IMR-90 (cell line): Measurements from ENCODE around the gene MYADML2. TPM values are rescaled to one million over a fixed set of nuclear protein-coding genes. Genes with fewer than 3 reads are reported as not detected.
A peak's percentile ranks its signal among the peaks of the same experiment; 100 is the strongest.

Experiments
- ATAC-seq: fragments of 200-7000 bp; cut with Tn5 transposase; 2 replicates; pipeline ENCODE4 v1.9.1; 2020; ENCODE audit warnings: low read depth, mild to moderate bottlenecking, moderate library complexity
- BruUV-seq: library from RNA; stranded (reverse); fragments of 400-500 nt; replicated peaks from 2 replicates; lab custom pipeline; 2021; lab: Mats Ljungman, UMichigan
- CTCF ChIA-PET: fragments of 300-600 bp; formaldehyde crosslinking; extraction: SDS; loops from one replicate; lab custom pipeline; 2021; ENCODE audit warnings: antibody characterized with exemption; lab: Yijun Ruan, JAX
- POLR2A ChIA-PET: fragments of 300-600 bp; sonication (Branson Sonifier 250); formaldehyde crosslinking; loops from one replicate; lab custom pipeline; 2022; ENCODE audit warnings: antibody characterized with exemption; ENCODE audit not compliant: unreplicated experiment; lab: Charles Lee
- DNase-seq: peaks from one replicate; pipeline ENCODE4 v3.0.0; 2013
- H2AFZ ChIP-seq: replicated peaks from 2 replicates; pipeline ENCODE3; 2013; ENCODE audit warnings: low read length, mild to moderate bottlenecking; ENCODE audit not compliant: poor library complexity
- H2AK5ac ChIP-seq: 2 replicates; pipeline ENCODE4 v1.6.1; 2013; ENCODE audit warnings: low read depth, low read length, inconsistent platforms
- H2AK9ac ChIP-seq: replicated peaks from 2 replicates; pipeline ENCODE3; 2013; ENCODE audit warnings: mild to moderate bottlenecking, low read depth, low read length, moderate library complexity; ENCODE audit not compliant: poor library complexity
- H2BK120ac ChIP-seq: 2 replicates; pipeline ENCODE4 v1.6.1; 2013; ENCODE audit warnings: low read depth, low read length, inconsistent platforms
- H2BK15ac ChIP-seq: 3 replicates; pipeline ENCODE4 v1.6.1; 2013; ENCODE audit warnings: low read depth, low read length, inconsistent platforms
- H2BK20ac ChIP-seq: 2 replicates; pipeline ENCODE4 v1.6.1; 2013; ENCODE audit warnings: low read depth, mild to moderate bottlenecking, inconsistent platforms, low read length, moderate library complexity
- H2BK5ac ChIP-seq: 2 replicates; pipeline ENCODE4 v1.6.1; 2013; ENCODE audit warnings: mild to moderate bottlenecking, low read depth, low read length, inconsistent platforms; ENCODE audit not compliant: poor library complexity, severe bottlenecking
- H3K14ac ChIP-seq: replicated peaks from 2 replicates; pipeline ENCODE4 v1.6.1; 2013; ENCODE audit warnings: low read depth, low read length, inconsistent platforms
- H3K18ac ChIP-seq: 2 replicates; pipeline ENCODE4 v1.6.1; 2013; ENCODE audit warnings: low read depth, low read length, control low read depth
- H3K23ac ChIP-seq: 2 replicates; pipeline ENCODE4 v1.6.1; 2013; ENCODE audit warnings: low read depth, low read length, inconsistent platforms
- H3K27ac ChIP-seq: 2 replicates; pipeline ENCODE4 v1.5.1; 2013; ENCODE audit warnings: mild to moderate bottlenecking, control low read depth, low read length; ENCODE audit not compliant: insufficient read depth
- H3K27me3 ChIP-seq: 2 replicates; pipeline ENCODE4 v1.6.1; 2013; ENCODE audit warnings: low read length; ENCODE audit not compliant: control insufficient read depth, insufficient read depth
- H3K36me3 ChIP-seq: 2 replicates; pipeline ENCODE4 v1.6.1; 2013; ENCODE audit warnings: low read length, mixed read lengths; ENCODE audit not compliant: control insufficient read depth, insufficient read depth
- H3K4ac ChIP-seq: 2 replicates; pipeline ENCODE4 v1.6.1; 2013; ENCODE audit warnings: low read depth, low read length, inconsistent platforms
- H3K4me1 ChIP-seq: 2 replicates; pipeline ENCODE4 v1.6.1; 2013; ENCODE audit warnings: low read length, mixed read lengths; ENCODE audit not compliant: control insufficient read depth, insufficient read depth
- H3K4me2 ChIP-seq: 2 replicates; pipeline ENCODE4 v1.6.1; 2013; ENCODE audit warnings: low read depth, mild to moderate bottlenecking, control low read depth, low read length, moderate library complexity
- H3K4me3 ChIP-seq: 2 replicates; pipeline ENCODE4 v1.5.1; 2013; ENCODE audit warnings: low read depth, mild to moderate bottlenecking, control low read depth, low read length, moderate library complexity; ENCODE audit not compliant: insufficient read depth
- H3K56ac ChIP-seq: 2 replicates; pipeline ENCODE4 v1.6.1; 2013; ENCODE audit warnings: low read length, inconsistent platforms; ENCODE audit not compliant: insufficient read depth; ENCODE audit errors: extremely low read depth
- H3K79me1 ChIP-seq, 2 experiments: 2 replicates each; pipeline ENCODE4 v1.6.1; 2013; ENCODE audit warnings: low read length in 2 of 2, inconsistent platforms in 1 of 2, low read depth in 1 of 2
- H3K9ac ChIP-seq: 2 replicates; pipeline ENCODE4 v1.6.1; 2013; ENCODE audit warnings: low read depth, low read length, control low read depth
- H3K9me1 ChIP-seq: 2 replicates; pipeline ENCODE4 v1.6.1; 2013; ENCODE audit warnings: low read length, inconsistent platforms; ENCODE audit not compliant: insufficient read depth
- H3K9me3 ChIP-seq: 2 replicates; pipeline ENCODE4 v1.6.1; 2013; ENCODE audit warnings: low read length; ENCODE audit not compliant: control insufficient read depth, insufficient read depth
- H4K20me1 ChIP-seq: 2 replicates; pipeline ENCODE4 v1.6.1; 2013; ENCODE audit warnings: low read length, inconsistent platforms; ENCODE audit not compliant: insufficient read depth
- H4K5ac ChIP-seq: 2 replicates; pipeline ENCODE4 v1.6.1; 2013; ENCODE audit warnings: mild to moderate bottlenecking, low read depth, low read length, control low read depth
- H4K8ac ChIP-seq, 2 experiments: 2 replicates each; pipeline ENCODE4 v1.6.1; 2013; ENCODE audit warnings: low read depth in 2 of 2, low read length in 2 of 2, control low read depth in 1 of 2, inconsistent platforms in 1 of 2
- H4K91ac ChIP-seq: 2 replicates; pipeline ENCODE4 v1.6.1; 2013; ENCODE audit warnings: low read depth, low read length, inconsistent platforms; ENCODE audit not compliant: insufficient read depth
- CEBPB ChIP-seq: IDR thresholded peaks from 2 replicates; pipeline ENCODE4 v1.6.1; 2012; ENCODE audit warnings: low read depth, low read length, improper control_type of control experiment
- FOS ChIP-seq: fragments of 150-350 bp; IDR thresholded peaks from 2 replicates; pipeline ENCODE4 v1.6.1; 2016; ENCODE audit warnings: low read depth, low read length
- MXI1 ChIP-seq: IDR thresholded peaks from 2 replicates; pipeline ENCODE4 v1.6.1; 2012; ENCODE audit warnings: low read depth, mild to moderate bottlenecking, low read length, moderate library complexity, borderline replicate concordance
- NFE2L2 ChIP-seq: fragments of 150-350 bp; IDR thresholded peaks from 2 replicates; pipeline ENCODE4 v1.6.1; 2016; ENCODE audit warnings: low read depth, mild to moderate bottlenecking, low read length
- POLR2A ChIP-seq: IDR thresholded peaks from 2 replicates; pipeline ENCODE4 v1.6.1; 2012; ENCODE audit warnings: mild to moderate bottlenecking, low read depth, low read length
- RAD21 ChIP-seq: IDR thresholded peaks from 2 replicates; pipeline ENCODE4 v1.6.1; 2012; ENCODE audit warnings: low read length, improper control_type of control experiment
- RFX5 ChIP-seq: IDR thresholded peaks from 2 replicates; pipeline ENCODE4 v1.8.0; 2012; ENCODE audit warnings: low read depth, mild to moderate bottlenecking, low read length, moderate library complexity
- WGBS, 2 experiments: methylation state at CpG; one replicate each; pipeline versions ENCODE4 v1.1.5 to v1.1.7; 2013; ENCODE audit warnings: missing lambda C conversion rate in 2 of 2; ENCODE audit not compliant: insufficient read length in 1 of 2; ENCODE audit errors: extremely low coverage in 2 of 2; 5-methylcytosine and 5-hydroxymethylcytosine counted together
- dilution Hi-C: fragments of 300-500 bp; cut with HindIII; formaldehyde crosslinking; loops from one replicate; pipeline ENCODE4 v1.14.3; 2018; ENCODE audit warnings: low sequenced_read_pairs; ENCODE audit not compliant: unreplicated experiment
- in situ Hi-C: fragments of 300-500 bp; cut with MboI; formaldehyde crosslinking; loops from 3 replicates; pipeline ENCODE4 v1.14.3; 2019; ENCODE audit warnings: low sequenced_read_pairs, inconsistent platforms, mixed read lengths
- intact Hi-C: fragments of 100-400 bp; cut with micrococcal nuclease; formaldehyde crosslinking; loops from 2 replicates; pipeline ENCODE4 v1.10.0; 2022
- polyA plus RNA-seq, 3 experiments: library from polyadenylated mRNA; depleted of rRNA; stranded (reverse); fragments of >200 nt; gene quantifications; 2 replicates each; pipeline ENCODE4 v1.2.3, GENCODE V29; 2012; ENCODE audit warnings: low replicate concordance in 1 of 3
- total RNA-seq: library from RNA; depleted of rRNA; stranded (reverse); fragments of >200 nt; gene quantifications from 2 replicates; pipeline ENCODE4 v1.2.3, GENCODE V29; 2012
- TF ChIP-seq, protein P1 (sequence below): fragments of 150-350 bp; IDR thresholded peaks from 2 replicates; pipeline ENCODE4 v1.6.1; 2017; ENCODE audit warnings: mild to moderate bottlenecking, antibody characterized with exemption, low read length, low read depth
- TF ChIP-seq, protein P2 (sequence below): conservative IDR thresholded peaks from 2 replicates; pipeline ENCODE4 v1.5.1; 2012; ENCODE audit warnings: mild to moderate bottlenecking, low read depth, low read length, improper control_type of control experiment

The MYADML2 gene
- total and polyA plus RNA-seq, 2 of the 4 experiments (the other 2 are of a cell fraction) = not detected

DNA sequence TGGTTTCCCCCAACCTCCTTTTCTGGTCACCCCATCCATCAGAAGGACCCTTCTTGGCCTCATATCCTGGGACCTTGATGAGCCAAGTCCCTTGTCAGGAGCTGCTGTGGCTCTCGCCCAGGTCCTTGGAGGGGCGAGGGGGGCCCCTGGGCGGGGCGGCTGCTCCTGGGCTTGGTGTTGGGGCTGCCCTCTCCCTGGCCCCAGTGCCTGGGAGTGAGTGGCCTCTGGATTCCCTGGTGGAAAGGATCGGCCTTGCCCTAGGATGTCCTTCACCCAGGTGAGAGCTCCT, 20.2 kb upstream of the MYADML2 start:
- Histone ChIP-seq H2AK5ac (peak overlapping the region; percentile 58; the same call in 1 of the 2 replicates), H3K27ac (no peak overlapping the region)
- in situ Hi-C loops = loop anchor here (5.0 kb wide), 1 partner anchor 50 kb away; no protein-coding TSS in a partner anchor

More for the DNA sequence above, 20.2 kb upstream of the MYADML2 start:
- WGBS, 2 experiments = no CpG with 5 or more reads among the region's 5 CpGs
- Histone ChIP-seq H4K5ac (no peak overlapping the region), H3K9me3 (no peaks in the 10 kb centered on the region; the same call in 1 of the 2 replicates), H2AK9ac (peak overlapping the region; percentile 44), H4K91ac (no peak overlapping the region), H3K36me3 (no peaks in the 10 kb centered on the region), H3K56ac (no peak overlapping the region), H2BK5ac (no peak overlapping the region), H4K8ac (no peak overlapping the region), H3K79me1 (no peaks in the 10 kb centered on the region), H3K18ac (no peak overlapping the region; the same call in 1 of the 2 replicates), H3K4me3 (no peak overlapping the region), H3K23ac (no peak overlapping the region), H3K27me3 (peaks cover 14% of the 10 kb centered on the region), H3K4me1 (peaks cover 9% of the 10 kb centered on the region; the same call in 1 of the 2 replicates), H3K14ac (no peak overlapping the region), H4K20me1 (no peaks in the 10 kb centered on the region), H3K9ac (no peak overlapping the region), H2AFZ (peak overlapping the region; percentile 66), H3K4ac (no peak overlapping the region), H2BK120ac (no peak overlapping the region), H2BK15ac (no peak overlapping the region), H3K4me2 (no peak overlapping the region), H2BK20ac (no peak overlapping the region), H3K9me1 (no peaks in the 10 kb centered on the region; the same call in 1 of the 2 replicates)
- DNase-seq (no peak), ATAC-seq (no peak)
- dilution Hi-C loops = no loop called here
- no TSS peak for BruUV-seq
- ChIA-PET CTCF (no interaction called here), POLR2A (no interaction called here)
- TF ChIP-seq RFX5 = no peak
- TF ChIP-seq, protein P1, sequence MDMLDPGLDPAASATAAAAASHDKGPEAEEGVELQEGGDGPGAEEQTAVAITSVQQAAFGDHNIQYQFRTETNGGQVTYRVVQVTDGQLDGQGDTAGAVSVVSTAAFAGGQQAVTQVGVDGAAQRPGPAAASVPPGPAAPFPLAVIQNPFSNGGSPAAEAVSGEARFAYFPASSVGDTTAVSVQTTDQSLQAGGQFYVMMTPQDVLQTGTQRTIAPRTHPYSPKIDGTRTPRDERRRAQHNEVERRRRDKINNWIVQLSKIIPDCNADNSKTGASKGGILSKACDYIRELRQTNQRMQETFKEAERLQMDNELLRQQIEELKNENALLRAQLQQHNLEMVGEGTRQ = no peak
- TF ChIP-seq RAD21 = no peak
- TF ChIP-seq CEBPB = no peak
- no peak for TF ChIP-seq NFE2L2
- TF ChIP-seq FOS = no peak
- no peak for TF ChIP-seq MXI1
- TF ChIP-seq, protein P2, sequence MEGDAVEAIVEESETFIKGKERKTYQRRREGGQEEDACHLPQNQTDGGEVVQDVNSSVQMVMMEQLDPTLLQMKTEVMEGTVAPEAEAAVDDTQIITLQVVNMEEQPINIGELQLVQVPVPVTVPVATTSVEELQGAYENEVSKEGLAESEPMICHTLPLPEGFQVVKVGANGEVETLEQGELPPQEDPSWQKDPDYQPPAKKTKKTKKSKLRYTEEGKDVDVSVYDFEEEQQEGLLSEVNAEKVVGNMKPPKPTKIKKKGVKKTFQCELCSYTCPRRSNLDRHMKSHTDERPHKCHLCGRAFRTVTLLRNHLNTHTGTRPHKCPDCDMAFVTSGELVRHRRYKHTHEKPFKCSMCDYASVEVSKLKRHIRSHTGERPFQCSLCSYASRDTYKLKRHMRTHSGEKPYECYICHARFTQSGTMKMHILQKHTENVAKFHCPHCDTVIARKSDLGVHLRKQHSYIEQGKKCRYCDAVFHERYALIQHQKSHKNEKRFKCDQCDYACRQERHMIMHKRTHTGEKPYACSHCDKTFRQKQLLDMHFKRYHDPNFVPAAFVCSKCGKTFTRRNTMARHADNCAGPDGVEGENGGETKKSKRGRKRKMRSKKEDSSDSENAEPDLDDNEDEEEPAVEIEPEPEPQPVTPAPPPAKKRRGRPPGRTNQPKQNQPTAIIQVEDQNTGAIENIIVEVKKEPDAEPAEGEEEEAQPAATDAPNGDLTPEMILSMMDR = no peak
- TF ChIP-seq POLR2A = no peak
- intact Hi-C loops = loop anchor here (10.0 kb wide), 1 partner anchor 188 kb away; no protein-coding TSS in a partner anchor
